BLaER1 (cell line): Measurements from ENCODE around the gene ZNF555.

Experiments
- H3K27ac ChIP-seq: shearing (Covaris generic); formaldehyde crosslinking; 2 replicates; pipeline ENCODE4 v1.8.1; 2022
- H3K27me3 ChIP-seq: shearing (Covaris generic); formaldehyde crosslinking; 2 replicates; pipeline ENCODE4 v1.8.1; 2022
- H3K36me3 ChIP-seq: shearing (Covaris generic); formaldehyde crosslinking; 2 replicates; pipeline ENCODE4 v1.8.1; 2022
- H3K4me1 ChIP-seq: shearing (Covaris generic); formaldehyde crosslinking; 2 replicates; pipeline ENCODE4 v1.8.1; 2022
- H3K4me2 ChIP-seq: shearing (Covaris generic); formaldehyde crosslinking; 2 replicates; pipeline ENCODE4 v1.8.1; 2022
- H3K4me3 ChIP-seq: shearing (Covaris generic); formaldehyde crosslinking; 2 replicates; pipeline ENCODE4 v1.8.1; 2022
- H3K9ac ChIP-seq: shearing (Covaris generic); formaldehyde crosslinking; 2 replicates; pipeline ENCODE4 v1.8.1; 2022
- H3K9me3 ChIP-seq: shearing (Covaris generic); formaldehyde crosslinking; 2 replicates; pipeline ENCODE4 v1.8.1; 2022
- H4K20me1 ChIP-seq: shearing (Covaris generic); formaldehyde crosslinking; 2 replicates; pipeline ENCODE4 v1.8.1; 2022
- Cebpa-rat ChIP-seq: shearing (Covaris generic); IDR thresholded peaks from 2 replicates; pipeline ENCODE4 v1.8.1; 2022

ZNF555 gene

DNA sequence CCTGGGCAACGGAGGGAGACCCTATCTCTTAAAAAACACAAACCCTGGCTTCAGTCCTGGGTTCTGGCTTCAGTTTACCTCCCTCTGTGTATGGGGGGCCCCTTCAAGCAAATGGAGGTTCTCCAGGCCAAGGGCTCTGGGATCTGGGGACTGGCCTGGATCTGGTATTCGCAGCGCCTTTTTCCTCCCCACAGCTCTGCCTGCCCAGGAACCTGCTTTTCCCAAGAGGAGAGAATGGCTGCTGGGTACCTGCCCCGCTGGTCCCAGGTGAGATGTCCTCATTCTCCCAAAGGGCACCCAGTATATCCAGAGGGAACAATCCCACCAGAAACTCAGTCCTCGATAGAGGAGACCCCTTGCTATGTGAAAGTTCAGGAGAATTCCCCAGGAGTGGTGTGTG lies 18.4 kb upstream of the ZNF555 start:
- peaks cover 50% of the 10 kb centered on the region for H3K36me3 ChIP-seq
- H3K9me3 ChIP-seq = peaks cover 51% of the 10 kb centered on the region
- H3K27ac ChIP-seq = no peak overlapping the region
- TF ChIP-seq Cebpa-rat = no peak
- peaks cover 43% of the 10 kb centered on the region for H3K4me1 ChIP-seq
- no peaks in the 10 kb centered on the region for H3K27me3 ChIP-seq
- no peak overlapping the region for H3K4me3 ChIP-seq
- H4K20me1 ChIP-seq = no peaks in the 10 kb centered on the region
- no peak overlapping the region for H3K9ac ChIP-seq
- H3K4me2 ChIP-seq = no peak overlapping the region

DNA sequence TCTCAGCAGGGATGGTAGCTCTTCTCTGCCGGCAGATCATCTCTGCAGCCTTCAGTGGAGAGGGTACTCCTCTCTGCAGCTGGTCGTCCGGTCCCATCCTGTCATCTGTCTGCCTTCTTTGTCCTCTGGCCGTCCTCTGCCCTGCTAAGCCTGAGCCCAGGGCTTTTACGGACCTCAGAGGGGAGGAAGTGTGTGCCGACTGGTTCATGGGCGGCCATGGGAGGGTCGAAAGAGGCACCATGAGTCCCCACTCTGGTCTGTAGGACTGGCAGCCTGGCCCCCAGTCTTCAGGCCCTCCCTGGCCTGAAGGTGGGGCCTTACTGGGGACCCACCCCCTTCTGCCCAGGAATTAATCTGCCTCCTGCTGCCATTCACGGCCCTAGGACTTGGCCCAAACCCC lies 17.6 kb upstream of the ZNF555 start:
- Histone ChIP-seq H3K9ac (no peak overlapping the region), H3K9me3 (peaks cover 59% of the 10 kb centered on the region), H3K4me1 (peaks cover 51% of the 10 kb centered on the region), H3K27me3 (no peaks in the 10 kb centered on the region), H3K4me2 (peak overlapping the region; percentile 50), H4K20me1 (no peaks in the 10 kb centered on the region), H3K36me3 (peaks cover 58% of the 10 kb centered on the region), H3K27ac (0 out of 2 replicates have a peak overlapping the region, but pooled peaks have one; percentile 13), H3K4me3 (no peak overlapping the region)
- TF ChIP-seq Cebpa-rat = no peak

DNA sequence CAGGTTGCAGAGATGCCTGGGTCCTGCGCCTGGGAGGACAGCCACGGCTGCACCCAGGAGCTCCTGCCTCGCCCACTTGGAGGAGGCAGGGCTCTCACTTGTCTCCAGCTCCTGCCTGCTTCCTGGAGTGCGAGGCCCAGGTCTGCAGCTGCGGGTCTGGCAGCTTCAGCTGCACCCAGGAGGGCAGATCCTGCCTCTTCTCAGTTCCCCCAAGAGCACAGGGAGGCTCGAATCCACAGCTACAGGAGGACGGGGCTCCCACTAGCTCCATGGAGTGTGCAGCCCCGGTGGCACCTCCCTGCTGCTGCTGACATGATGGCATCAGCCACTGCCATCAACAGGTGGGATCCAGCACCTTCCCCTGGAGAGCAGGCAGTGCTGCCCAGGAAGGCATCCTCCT lies 17.1 kb upstream of the ZNF555 start:
- Histone ChIP-seq H3K27me3 (no peaks in the 10 kb centered on the region), H3K4me1 (peaks cover 50% of the 10 kb centered on the region), H3K9me3 (peaks cover 63% of the 10 kb centered on the region), H3K4me3 (no peak overlapping the region), H3K9ac (no peak overlapping the region), H3K36me3 (peaks cover 63% of the 10 kb centered on the region), H3K27ac (0 out of 2 replicates have a peak overlapping the region, but pooled peaks have one; percentile 13), H4K20me1 (no peaks in the 10 kb centered on the region), H3K4me2 (peak overlapping the region; percentile 50)
- TF ChIP-seq Cebpa-rat = no peak

DNA sequence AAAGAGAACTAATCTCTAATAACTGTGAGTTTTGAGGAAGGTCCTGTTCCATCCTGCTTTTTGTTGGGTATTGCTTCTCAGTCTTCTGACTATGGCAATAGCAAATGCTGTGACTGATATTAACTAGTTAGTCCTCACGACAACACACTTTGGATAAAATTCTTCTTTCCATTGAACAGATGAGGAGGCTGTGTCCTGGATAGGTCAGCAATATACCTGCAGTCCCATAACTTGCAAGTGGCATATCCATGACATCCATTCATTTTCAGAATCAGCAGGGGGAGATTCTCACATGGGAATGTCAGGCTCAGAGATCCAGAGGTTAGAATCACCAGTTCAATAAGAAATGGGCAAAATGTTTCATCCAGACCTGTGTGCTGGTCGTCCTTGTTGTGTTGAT lies 14.3 kb upstream of the ZNF555 start:
- Histone ChIP-seq H3K4me3 (no peak overlapping the region), H3K9me3 (peaks cover 92% of the 10 kb centered on the region), H3K36me3 (peaks cover 82% of the 10 kb centered on the region), H3K27me3 (no peaks in the 10 kb centered on the region), H3K27ac (no peak overlapping the region), H3K4me2 (no peak overlapping the region), H3K9ac (no peak overlapping the region), H3K4me1 (peaks cover 35% of the 10 kb centered on the region), H4K20me1 (no peaks in the 10 kb centered on the region)
- no peak for TF ChIP-seq Cebpa-rat

DNA sequence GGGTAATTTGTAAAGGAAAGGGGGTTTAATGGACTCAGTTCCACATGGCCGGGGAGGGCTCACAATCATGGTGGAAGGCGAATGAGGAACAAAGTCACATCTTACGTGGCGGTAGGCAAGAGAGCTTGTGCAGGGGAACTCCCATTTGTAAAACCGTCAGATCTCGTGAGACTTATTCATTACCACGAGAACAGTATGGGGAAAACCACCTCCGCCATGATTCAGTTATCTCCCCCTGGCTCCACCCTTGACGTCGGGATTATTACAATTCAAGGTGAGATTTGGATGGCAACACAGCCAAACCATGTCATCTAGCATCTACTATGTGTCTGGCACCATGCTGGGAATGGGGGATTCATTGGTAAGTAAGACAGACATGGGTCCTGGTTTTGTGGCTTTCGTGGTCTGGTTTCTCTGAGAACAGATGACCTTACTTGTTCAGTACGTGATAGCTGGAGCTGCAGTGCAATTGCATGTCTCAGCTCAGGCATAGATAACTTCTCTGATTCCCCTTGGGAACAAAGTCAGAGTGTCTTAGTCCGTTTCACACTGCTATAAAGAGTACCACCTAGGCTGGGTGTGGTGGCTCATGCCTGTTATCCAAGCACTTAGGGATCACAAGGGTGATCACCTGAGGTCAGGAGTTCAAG lies 13.3 kb upstream of the ZNF555 start:
- Histone ChIP-seq H3K4me3 (0 out of 2 replicates have a peak overlapping the region, but pooled peaks have one; percentile 5), H3K9me3 (peaks cover 93% of the 10 kb centered on the region), H3K9ac (no peak overlapping the region), H3K4me2 (peak overlapping the region; percentile 51), H3K27ac (no peak overlapping the region), H4K20me1 (no peaks in the 10 kb centered on the region), H3K4me1 (peaks cover 35% of the 10 kb centered on the region), H3K36me3 (peaks cover 82% of the 10 kb centered on the region), H3K27me3 (no peaks in the 10 kb centered on the region)
- no peak for TF ChIP-seq Cebpa-rat

DNA sequence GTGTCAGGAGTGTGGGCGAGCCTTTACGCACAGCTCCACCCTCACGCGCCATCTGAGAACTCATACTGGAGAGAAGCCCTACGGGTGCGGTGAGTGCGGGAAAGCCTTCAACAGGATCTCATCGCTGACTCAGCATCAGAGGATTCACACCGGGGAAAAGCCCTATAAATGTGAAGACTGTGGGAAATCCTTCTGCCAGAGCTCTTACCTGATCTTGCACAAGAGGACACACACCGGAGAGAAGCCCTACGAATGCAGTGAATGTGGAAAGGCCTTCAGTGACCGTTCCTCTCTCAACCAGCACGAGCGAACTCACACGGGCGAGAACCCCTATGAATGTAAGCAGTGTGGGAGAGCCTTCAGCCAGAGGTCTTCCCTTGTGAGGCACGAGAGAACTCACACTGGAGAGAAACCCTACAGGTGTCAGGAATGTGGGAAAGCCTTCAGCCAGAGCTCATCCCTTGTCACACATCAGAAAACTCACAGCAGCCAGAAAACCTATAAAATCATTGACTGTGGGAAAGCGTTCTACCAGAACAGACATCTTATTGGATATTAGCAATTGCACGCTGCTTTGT lies 6.9 kb upstream of the ZNF555 start:
- H3K36me3 ChIP-seq = peaks cover 77% of the 10 kb centered on the region
- no peaks in the 10 kb centered on the region for H3K4me1 ChIP-seq
- no peak overlapping the region for H3K9ac ChIP-seq
- H3K27me3 ChIP-seq = no peaks in the 10 kb centered on the region
- no peak overlapping the region for H3K27ac ChIP-seq
- H3K4me3 ChIP-seq = peak overlapping the region; percentile 37
- peaks cover 100% of the 10 kb centered on the region for H3K9me3 ChIP-seq
- no peak for TF ChIP-seq Cebpa-rat
- no peak overlapping the region for H3K4me2 ChIP-seq
- no peaks in the 10 kb centered on the region for H4K20me1 ChIP-seq

DNA sequence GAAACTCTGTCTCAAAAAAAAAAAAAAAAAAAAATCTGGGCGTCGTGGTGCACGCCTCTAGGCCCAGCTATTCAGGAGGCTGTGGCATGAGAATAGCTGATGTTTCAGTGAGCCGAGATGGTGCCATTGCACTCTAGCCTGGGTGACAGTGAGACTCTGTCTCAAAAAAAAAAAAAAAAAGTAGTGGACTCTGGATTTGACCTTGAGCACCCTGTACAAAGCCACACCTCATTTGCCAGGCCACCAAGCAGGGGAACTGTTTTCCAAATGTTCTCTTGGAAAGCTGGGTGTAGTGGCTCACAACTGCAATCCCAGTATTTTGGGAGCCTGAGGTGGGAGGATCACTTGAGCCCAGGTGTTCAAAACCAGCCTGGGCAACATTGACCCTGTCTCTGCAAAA lies 3.8 kb upstream of the ZNF555 start:
- H3K4me2 ChIP-seq = no peak overlapping the region
- no peak overlapping the region for H3K27ac ChIP-seq
- H4K20me1 ChIP-seq = peaks cover 7% of the 10 kb centered on the region
- H3K36me3 ChIP-seq = peaks cover 55% of the 10 kb centered on the region
- H3K27me3 ChIP-seq = no peaks in the 10 kb centered on the region
- peaks cover 12% of the 10 kb centered on the region for H3K4me1 ChIP-seq
- TF ChIP-seq Cebpa-rat = no peak
- peaks cover 77% of the 10 kb centered on the region for H3K9me3 ChIP-seq
- H3K4me3 ChIP-seq = no peak overlapping the region
- H3K9ac ChIP-seq = no peak overlapping the region

DNA sequence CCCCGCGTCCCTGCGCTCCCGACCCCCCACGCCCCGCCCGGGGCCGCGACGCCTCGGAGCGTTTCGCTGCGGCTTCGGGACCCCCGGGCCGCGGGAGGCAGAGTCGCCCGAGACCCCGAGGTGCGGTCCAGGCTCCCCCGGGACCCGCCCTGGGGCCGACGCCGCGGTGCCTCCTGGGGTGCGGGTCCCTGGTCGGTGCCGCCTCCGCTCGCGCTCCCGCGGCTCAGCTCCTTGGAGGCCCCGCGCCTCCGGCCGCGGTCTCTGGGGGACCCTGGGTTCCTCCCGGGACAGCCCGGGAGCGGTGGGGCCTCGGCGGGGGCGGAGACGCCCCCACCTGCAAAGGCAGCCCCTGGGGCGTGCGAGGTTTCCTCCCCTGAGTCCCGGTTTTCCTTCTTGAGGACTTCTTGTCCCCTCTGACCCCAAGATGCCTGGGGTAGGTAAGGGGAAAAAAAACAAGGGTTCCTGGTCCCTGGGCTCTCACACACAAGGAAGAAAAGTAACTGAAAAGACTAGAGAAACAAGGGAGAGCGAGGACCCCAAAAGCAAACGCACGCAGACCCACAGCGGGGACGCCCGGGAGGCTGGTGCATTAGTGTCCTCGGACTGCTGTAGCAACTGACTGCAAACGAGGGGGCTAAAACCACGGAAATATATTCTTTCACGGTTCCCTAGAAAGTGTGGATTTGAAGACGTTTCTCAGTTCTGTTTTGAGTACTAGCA lies 740 bp downstream of the ZNF555 start:
- Histone ChIP-seq H3K4me1 (peaks cover 37% of the 10 kb centered on the region), H4K20me1 (peaks cover 32% of the 10 kb centered on the region), H3K9ac (peak overlapping the region; percentile 92), H3K36me3 (peaks cover 40% of the 10 kb centered on the region), H3K27me3 (no peaks in the 10 kb centered on the region), H3K9me3 (peaks cover 66% of the 10 kb centered on the region), H3K27ac (peak overlapping the region; percentile 96), H3K4me3 (peak overlapping the region; percentile 93), H3K4me2 (peak overlapping the region; percentile 100)
- no peak for TF ChIP-seq Cebpa-rat

DNA sequence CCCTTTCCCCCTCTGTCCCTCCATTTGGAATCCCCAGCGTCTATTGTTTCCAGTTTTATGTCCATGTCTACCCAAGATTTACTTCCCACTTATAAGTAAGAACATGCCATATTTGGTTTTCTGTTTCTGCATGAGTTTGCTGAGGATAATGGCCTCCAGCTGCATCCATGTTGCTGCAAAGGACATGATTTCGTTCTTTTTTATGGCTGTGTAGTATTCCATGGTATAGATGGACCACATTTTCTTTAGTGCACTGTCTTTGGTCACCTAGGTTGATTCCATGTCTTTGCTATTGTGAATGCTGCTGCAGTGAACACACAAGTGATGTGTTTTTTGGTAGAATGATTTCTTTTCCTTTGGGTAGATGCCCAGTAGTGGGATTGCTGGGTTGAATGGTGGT lies 3.8 kb downstream of the ZNF555 start:
- Histone ChIP-seq H3K4me1 (peaks cover 37% of the 10 kb centered on the region), H3K9ac (no peak overlapping the region), H3K4me2 (no peak overlapping the region), H4K20me1 (peaks cover 32% of the 10 kb centered on the region), H3K9me3 (peaks cover 67% of the 10 kb centered on the region), H3K4me3 (no peak overlapping the region), H3K27ac (no peak overlapping the region), H3K27me3 (no peaks in the 10 kb centered on the region), H3K36me3 (peaks cover 61% of the 10 kb centered on the region)
- no peak for TF ChIP-seq Cebpa-rat

DNA sequence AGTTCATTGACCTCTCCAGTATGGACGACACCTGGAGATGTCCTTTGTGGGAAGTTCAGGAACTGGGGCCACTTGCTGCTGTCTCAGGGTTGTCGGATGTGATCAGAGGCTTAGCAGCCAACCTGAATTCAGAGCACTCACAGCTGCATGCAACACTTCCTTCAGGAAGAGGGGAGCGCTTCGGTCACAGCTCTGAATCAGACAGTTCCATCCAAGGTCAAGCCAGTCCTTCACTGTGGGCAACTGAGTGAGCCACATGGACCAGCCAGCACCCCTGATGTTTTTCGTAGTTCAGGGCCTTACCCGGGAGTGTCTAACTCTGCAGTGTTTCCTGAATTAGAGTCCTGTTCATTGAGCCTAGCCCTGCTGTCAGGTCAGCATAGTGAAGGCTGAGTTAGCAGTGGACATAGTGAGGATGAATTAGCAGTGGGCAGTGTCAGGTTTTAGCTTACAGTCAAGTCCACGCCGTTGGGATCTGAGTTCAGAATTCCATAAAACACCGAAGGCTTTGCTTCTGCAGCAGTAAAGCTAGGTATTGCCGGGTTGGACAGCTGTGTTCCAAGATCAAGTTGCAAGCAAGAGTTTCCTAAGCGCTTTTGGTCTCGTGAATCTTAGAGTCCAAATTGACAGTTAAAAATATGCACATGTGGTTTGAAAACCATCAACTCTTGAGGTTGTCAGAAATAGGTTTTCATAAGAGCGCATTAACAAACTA lies 5.1 kb downstream of the ZNF555 start:
- H3K9ac ChIP-seq = no peak overlapping the region
- peaks cover 31% of the 10 kb centered on the region for H3K4me1 ChIP-seq
- no peak overlapping the region for H3K4me2 ChIP-seq
- no peaks in the 10 kb centered on the region for H3K27me3 ChIP-seq
- peaks cover 32% of the 10 kb centered on the region for H4K20me1 ChIP-seq
- no peak overlapping the region for H3K27ac ChIP-seq
- no peak for TF ChIP-seq Cebpa-rat
- peaks cover 73% of the 10 kb centered on the region for H3K36me3 ChIP-seq
- H3K9me3 ChIP-seq = peaks cover 78% of the 10 kb centered on the region
- no peak overlapping the region for H3K4me3 ChIP-seq
